Neural progenitor cell (in vitro differentiated cells): ENCODE measurements around the gene CAPNS1. TPM values are rescaled to one million over a fixed set of nuclear protein-coding genes. Genes with fewer than 3 reads are reported as not detected.

ENCODE experiments used
- DNase-seq: peaks from one replicate; pipeline ENCODE4 v3.0.0-alpha.2; 2016; ENCODE audit warnings: low spot score
- H2AFZ ChIP-seq: fragments of 200-600 bp; sonication (generic); replicated peaks from 2 replicates; pipeline ENCODE4 v1.6.1; 2016; ENCODE audit warnings: antibody characterized with exemption
- H3F3A ChIP-seq: fragments of 200-600 bp; sonication (generic); 2 replicates; pipeline ENCODE4 v1.6.1; 2016; ENCODE audit warnings: antibody characterized with exemption, low read depth
- H3K27ac ChIP-seq: fragments of 200-600 bp; sonication (generic); 2 replicates; pipeline ENCODE4 v1.5.1; 2016; ENCODE audit warnings: mild to moderate bottlenecking
- H3K27me3 ChIP-seq: fragments of 200-600 bp; sonication (generic); 2 replicates; pipeline ENCODE4 v1.6.1; 2016; ENCODE audit warnings: mild to moderate bottlenecking, moderate library complexity
- H3K36me3 ChIP-seq: fragments of 200-600 bp; sonication (generic); 2 replicates; pipeline ENCODE4 v1.5.1; 2016
- H3K4me1 ChIP-seq: fragments of 200-600 bp; sonication (generic); 2 replicates; pipeline ENCODE4 v1.6.1; 2016; ENCODE audit warnings: mixed run types
- H3K4me2 ChIP-seq: fragments of 200-600 bp; sonication (generic); 2 replicates; pipeline ENCODE4 v1.6.1; 2016
- H3K4me3 ChIP-seq: fragments of 200-600 bp; sonication (generic); 2 replicates; pipeline ENCODE4 v1.5.1; 2016
- H3K79me2 ChIP-seq: fragments of 200-600 bp; sonication (generic); 2 replicates; pipeline ENCODE4 v1.6.1; 2016; ENCODE audit warnings: low read depth
- H3K9ac ChIP-seq: fragments of 200-600 bp; sonication (generic); 2 replicates; pipeline ENCODE4 v1.6.1; 2016
- H3K9me3 ChIP-seq: fragments of 200-600 bp; sonication (generic); 2 replicates; pipeline ENCODE4 v1.5.1; 2016; ENCODE audit warnings: low read depth
- H4K20me1 ChIP-seq: fragments of 200-600 bp; sonication (generic); 2 replicates; pipeline ENCODE4 v1.6.1; 2016; ENCODE audit warnings: low read depth
- H3K27ac Mint-ChIP-seq: 3 replicates; pipeline ENCODE4 v1.8.0; 2021; ENCODE audit warnings: mixed read lengths
- H3K27me3 Mint-ChIP-seq: 2 replicates; pipeline ENCODE4 v1.8.0; 2022; ENCODE audit warnings: low read depth, mild to moderate bottlenecking, inconsistent platforms, moderate library complexity, mixed read lengths; ENCODE audit not compliant: insufficient read depth
- H3K36me3 Mint-ChIP-seq: 3 replicates; pipeline ENCODE4 v1.8.0; 2021; ENCODE audit warnings: mixed read lengths
- H3K4me1 Mint-ChIP-seq: 3 replicates; pipeline ENCODE4 v1.8.0; 2021; ENCODE audit warnings: mixed read lengths
- H3K4me3 Mint-ChIP-seq: 3 replicates; pipeline ENCODE4 v1.8.0; 2021; ENCODE audit warnings: mild to moderate bottlenecking, moderate library complexity, mixed read lengths
- H3K9me3 Mint-ChIP-seq: 3 replicates; pipeline ENCODE4 v1.8.0; 2020; ENCODE audit warnings: mixed read lengths
- CTCF ChIP-seq: fragments of 200-600 bp; sonication (generic); IDR thresholded peaks from 2 replicates; pipeline ENCODE4 v1.5.1; 2017; ENCODE audit warnings: antibody characterized with exemption, mild to moderate bottlenecking
- EZH2 ChIP-seq: fragments of 200-600 bp; sonication (generic); IDR thresholded peaks from 2 replicates; pipeline ENCODE4 v1.6.1; 2017; ENCODE audit warnings: antibody characterized with exemption, mild to moderate bottlenecking, moderate library complexity
- EZH2phosphoT487 ChIP-seq: fragments of 200-600 bp; sonication (generic); IDR thresholded peaks from 2 replicates; pipeline ENCODE4 v1.6.1; 2017; ENCODE audit warnings: antibody characterized with exemption
- total RNA-seq: library from RNA; depleted of rRNA; stranded (reverse); fragments of >200 nt; gene quantifications from 2 replicates; pipeline ENCODE4 v1.2.3, GENCODE V29; 2015; ENCODE audit warnings: low replicate concordance

The CAPNS1 gene
- total RNA-seq, 1 donor from 2014 or later: 258 TPM

- Histone ChIP-seq H4K20me1 (peaks cover 17% of the 10 kb centered on the region), H3K4me3 (no peak overlapping the region), H2AFZ (no peak overlapping the region), H3F3A (peaks cover 41% of the 10 kb centered on the region), H3K9me3 (no peaks in the 10 kb centered on the region), H3K27me3 (no peaks in the 10 kb centered on the region), H3K27ac (no peak overlapping the region), H3K4me2 (no peak overlapping the region), H3K79me2 (peaks cover 29% of the 10 kb centered on the region), H3K4me1 (peaks cover 23% of the 10 kb centered on the region), H3K36me3 (no peaks in the 10 kb centered on the region), H3K9ac (no peak overlapping the region)
- Mint-ChIP-seq H3K27ac (no peak overlapping the region), H3K9me3 (no peaks in the 10 kb centered on the region), H3K27me3 (peaks cover 10% of the 10 kb centered on the region), H3K4me1 (peaks cover 24% of the 10 kb centered on the region), H3K4me3 (peak overlapping the region; percentile 96), H3K36me3 (peaks cover 7% of the 10 kb centered on the region)
- no peak for TF ChIP-seq CTCF
- no peak for DNase-seq
Observed at GRCh38 chr19:36112678-36113077, 27.2 kb upstream of the CAPNS1 start.

- H3K36me3 Mint-ChIP-seq: peaks cover 9% of the 10 kb centered on the region
- Histone ChIP-seq H3K4me2 (peak overlapping the region; percentile 97), H2AFZ (no peak overlapping the region), H4K20me1 (peaks cover 17% of the 10 kb centered on the region), H3K4me3 (peak overlapping the region; percentile 85), H3F3A (peaks cover 37% of the 10 kb centered on the region), H3K9me3 (no peaks in the 10 kb centered on the region), H3K27ac (no peak overlapping the region), H3K27me3 (no peaks in the 10 kb centered on the region), H3K4me1 (peaks cover 23% of the 10 kb centered on the region), H3K9ac (no peak overlapping the region), H3K79me2 (peaks cover 29% of the 10 kb centered on the region), H3K36me3 (no peaks in the 10 kb centered on the region)
- H3K4me1 Mint-ChIP-seq: peaks cover 20% of the 10 kb centered on the region
- H3K27ac Mint-ChIP-seq: no peak overlapping the region
- peak overlapping the region; percentile 96 for H3K4me3 Mint-ChIP-seq
- no peaks in the 10 kb centered on the region for H3K9me3 Mint-ChIP-seq
- H3K27me3 Mint-ChIP-seq: peaks cover 13% of the 10 kb centered on the region
- no peak for TF ChIP-seq EZH2phosphoT487
- no peak for TF ChIP-seq EZH2
- no peak for TF ChIP-seq CTCF
- DNase-seq: no peak
Observed at GRCh38 chr19:36113425-36113824, 26.4 kb upstream of the CAPNS1 start.

GRCh38 chr19:36113894-36114720 lies 25.8 kb upstream of the CAPNS1 start:
- no peak overlapping the region for H3K27ac Mint-ChIP-seq
- peaks cover 17% of the 10 kb centered on the region for H4K20me1 ChIP-seq
- no peaks in the 10 kb centered on the region for H3K9me3 Mint-ChIP-seq
- H3K36me3 ChIP-seq: no peaks in the 10 kb centered on the region
- H3K27me3 Mint-ChIP-seq: peaks cover 13% of the 10 kb centered on the region
- TF ChIP-seq EZH2 (no peak), EZH2phosphoT487 (no peak), CTCF (no peak)
- H3K27ac ChIP-seq: no peak overlapping the region
- peak overlapping the region; percentile 97 for H3K4me2 ChIP-seq
- peak; percentile 45 for DNase-seq
- peaks cover 39% of the 10 kb centered on the region for H3F3A ChIP-seq
- H3K27me3 ChIP-seq: no peaks in the 10 kb centered on the region
- peaks cover 9% of the 10 kb centered on the region for H3K36me3 Mint-ChIP-seq
- no peaks in the 10 kb centered on the region for H3K9me3 ChIP-seq
- peaks cover 29% of the 10 kb centered on the region for H3K79me2 ChIP-seq
- H2AFZ ChIP-seq: peak overlapping the region; percentile 81
- H3K4me3 ChIP-seq: peak overlapping the region; percentile 85
- H3K4me1 Mint-ChIP-seq: peaks cover 20% of the 10 kb centered on the region
- peak overlapping the region; percentile 96 for H3K4me3 Mint-ChIP-seq
- H3K9ac ChIP-seq: peak overlapping the region; percentile 45
- H3K4me1 ChIP-seq: peaks cover 23% of the 10 kb centered on the region
